Activated naive CD4-positive, alpha-beta T cell treated with Interleukin-2 at 50 U/mL for 16 hours (primary cell): ENCODE results near the gene ORC4.
A peak's percentile ranks its signal among the peaks of the same experiment; 100 is the strongest.

Source experiments
- DNase-seq: peaks from one replicate; pipeline ENCODE4 v3.0.0-alpha.2; 2020

ORC4 gene

DNA sequence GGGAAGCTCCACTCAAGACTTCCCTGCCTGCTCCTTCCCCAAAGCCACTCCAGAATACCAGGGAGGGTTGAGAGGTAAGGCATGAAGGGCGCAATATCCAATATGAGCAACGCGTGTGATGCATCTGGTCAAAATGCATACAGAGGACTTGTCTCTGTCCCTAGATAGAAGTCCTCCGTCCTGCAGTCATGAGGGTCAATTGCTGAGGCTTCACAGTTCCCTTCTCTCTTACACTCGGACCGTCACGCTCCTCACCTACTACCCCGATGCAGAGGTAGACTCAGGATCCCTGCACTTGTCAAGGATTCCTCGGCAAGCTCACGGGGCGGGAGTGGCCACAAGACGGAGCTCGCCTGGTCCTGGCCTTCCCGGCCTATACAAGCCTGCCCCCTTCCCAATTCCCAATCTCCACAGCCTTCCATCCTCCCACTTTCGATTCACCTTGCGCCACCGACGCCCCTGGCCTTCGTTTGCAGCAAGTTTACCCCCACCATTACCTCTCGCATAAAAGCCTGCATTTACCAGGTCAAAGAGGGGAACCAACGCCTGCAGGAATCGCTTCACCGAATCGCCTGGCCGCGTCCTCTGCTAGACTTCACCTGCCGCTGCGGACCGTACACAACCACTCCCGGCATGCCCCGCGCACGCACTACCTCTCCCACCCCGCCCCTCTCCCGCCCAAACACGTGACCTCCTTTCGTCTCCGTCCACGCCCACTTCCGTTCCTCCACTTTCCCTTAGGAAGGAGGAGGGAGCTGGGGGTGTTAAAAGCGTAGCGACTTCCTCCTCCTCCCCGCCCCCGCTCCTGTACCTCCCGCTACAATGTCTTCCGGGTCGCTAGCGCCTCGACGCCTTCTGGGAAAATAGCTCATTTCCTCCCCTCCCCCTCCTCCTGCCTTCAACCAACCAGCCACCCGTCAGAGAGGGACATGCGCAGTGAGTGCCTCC, at the start of gene ORC4:
Gene ORC4 (minus strand): TSS at position 627 of the 948 bp plus-strand sequence. CDS start 44,779 bp downstream, outside the sequence.
- DNase-seq = peak; percentile 96

GRCh38 chr2:148067801-148068200, 47.3 kb upstream of the ORC4 start:
- DNase-seq = no peak

GRCh38 chr2:148065936-148066335, 45.4 kb upstream of the ORC4 start:
- no peak for DNase-seq

DNA sequence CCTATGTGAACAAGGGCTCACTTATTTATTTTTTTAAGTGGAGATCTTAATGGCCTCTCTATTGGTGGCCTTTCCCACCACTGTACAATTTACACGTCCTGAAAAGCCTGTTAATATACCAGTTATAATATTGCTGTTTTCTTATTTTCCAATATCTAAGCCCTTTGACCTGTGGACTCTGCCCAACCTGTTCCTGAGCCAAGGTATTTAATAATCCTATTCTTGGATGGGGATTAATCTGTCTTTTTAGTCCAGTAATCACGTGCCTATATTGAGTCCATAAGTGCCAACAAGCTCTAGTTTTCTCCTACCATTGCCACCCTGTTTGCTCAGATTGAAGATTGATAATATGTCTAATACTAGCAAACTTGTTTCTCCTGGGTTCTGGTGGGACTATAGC, 43.1 kb upstream of the ORC4 start:
- DNase-seq = no peak

- DNase-seq = no peak
Observed at GRCh38 chr2:148058641-148059040, 38.1 kb upstream of the ORC4 start.

DNA sequence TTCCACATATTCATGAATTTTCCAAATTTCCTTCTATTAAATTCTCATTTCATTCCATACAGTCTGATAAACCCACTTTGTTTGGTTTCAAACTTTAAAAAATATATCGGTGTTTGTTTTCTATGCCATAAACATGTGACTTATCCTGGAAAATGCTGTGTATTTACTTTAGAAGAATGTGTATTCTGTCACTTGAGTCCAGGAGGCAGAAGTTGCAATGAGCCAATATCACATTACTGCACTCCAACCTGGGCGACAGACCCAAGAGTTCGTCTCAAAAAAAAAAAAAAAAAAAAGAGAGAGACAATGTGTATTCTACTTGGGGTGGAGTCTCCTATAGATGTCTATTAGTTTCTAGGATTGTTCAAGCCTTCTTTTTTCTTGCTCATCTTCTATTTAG, 32.1 kb upstream of the ORC4 start:
- no peak for DNase-seq

DNA sequence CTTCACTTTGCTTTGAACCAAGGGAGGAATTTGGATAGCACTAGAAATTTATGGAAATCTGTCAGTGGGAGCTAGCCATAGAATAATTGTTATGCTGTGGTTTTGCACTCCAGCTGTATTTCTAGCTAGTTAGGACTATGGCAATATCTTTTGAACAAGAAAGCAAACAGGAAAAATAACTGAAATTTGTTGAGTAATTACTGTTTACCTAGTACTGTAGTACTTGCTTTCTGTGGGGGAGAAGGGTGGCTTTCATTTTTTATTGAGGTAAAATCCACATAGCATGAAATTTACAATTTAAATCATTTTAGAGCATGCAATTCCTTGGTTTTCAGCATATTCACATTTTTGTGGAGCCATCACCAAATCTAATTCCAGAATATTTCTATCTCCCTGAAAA, 28.7 kb upstream of the ORC4 start:
- DNase-seq = no peak

- no peak for DNase-seq
Observed at GRCh38 chr2:148048475-148049221, 28.1 kb upstream of the ORC4 start.

DNA sequence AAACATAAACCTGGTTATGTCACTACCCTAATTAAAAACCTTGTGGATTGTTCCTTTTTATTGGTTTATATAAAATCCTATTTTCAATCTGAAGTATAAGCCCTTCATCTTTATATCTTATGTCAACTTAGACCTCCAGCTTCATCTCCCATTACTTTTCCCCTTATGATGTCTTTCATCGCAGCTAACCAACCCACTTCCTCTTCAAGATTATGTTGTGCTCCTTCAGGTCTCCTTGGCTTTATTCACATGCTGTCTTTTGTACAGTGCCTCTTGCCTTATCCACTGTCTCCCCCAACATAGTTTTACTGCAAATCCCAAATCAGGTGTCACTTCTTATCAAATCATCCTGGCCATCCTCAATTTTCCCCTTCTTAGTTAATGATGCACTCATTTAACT, 26.3 kb upstream of the ORC4 start:
- DNase-seq = no peak

DNA sequence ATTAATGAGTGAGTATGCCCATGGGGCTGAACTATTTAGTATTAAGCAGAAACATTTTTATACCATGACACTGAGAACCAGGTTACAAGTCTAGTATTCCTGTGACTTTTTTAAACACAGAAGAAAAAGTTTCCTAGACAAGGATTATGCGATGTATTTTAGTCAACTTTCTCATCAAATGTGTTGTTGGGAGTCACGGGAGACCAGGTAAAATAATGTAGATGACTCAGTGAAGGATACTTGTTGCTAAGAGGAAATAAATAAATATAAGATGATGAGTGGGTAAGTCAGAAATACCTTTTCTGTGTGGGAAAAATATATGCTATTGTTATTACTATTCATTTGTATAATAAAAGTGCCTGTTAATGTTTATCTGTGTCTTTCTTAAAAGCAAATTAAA, 23.8 kb upstream of the ORC4 start:
- no peak for DNase-seq

DNA sequence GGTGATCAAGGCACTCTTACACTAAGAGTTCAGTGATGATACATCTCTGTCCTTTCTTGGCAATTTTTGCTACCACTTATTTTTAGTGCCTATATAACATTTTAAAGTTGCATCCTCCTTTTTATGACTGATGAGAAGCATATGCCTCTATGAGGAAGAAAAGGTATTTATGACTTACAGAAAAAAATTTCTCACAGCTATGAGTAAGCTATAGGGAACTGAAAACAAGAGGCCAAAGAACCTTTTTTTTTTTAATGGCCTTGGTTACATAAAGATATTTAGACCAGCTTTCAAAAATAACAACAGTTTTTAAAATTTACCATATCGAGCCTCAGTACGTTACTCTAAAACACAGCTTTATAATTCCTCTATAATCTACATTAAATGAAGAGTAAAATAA, 21.7 kb upstream of the ORC4 start:
- no peak for DNase-seq

- DNase-seq = no peak
Observed at GRCh38 chr2:148039783-148040182, 19.2 kb upstream of the ORC4 start.

GRCh38 chr2:148032215-148032614, 11.7 kb upstream of the ORC4 start:
- DNase-seq = no peak

GRCh38 chr2:148031152-148031551, 10.6 kb upstream of the ORC4 start:
- no peak for DNase-seq

DNA sequence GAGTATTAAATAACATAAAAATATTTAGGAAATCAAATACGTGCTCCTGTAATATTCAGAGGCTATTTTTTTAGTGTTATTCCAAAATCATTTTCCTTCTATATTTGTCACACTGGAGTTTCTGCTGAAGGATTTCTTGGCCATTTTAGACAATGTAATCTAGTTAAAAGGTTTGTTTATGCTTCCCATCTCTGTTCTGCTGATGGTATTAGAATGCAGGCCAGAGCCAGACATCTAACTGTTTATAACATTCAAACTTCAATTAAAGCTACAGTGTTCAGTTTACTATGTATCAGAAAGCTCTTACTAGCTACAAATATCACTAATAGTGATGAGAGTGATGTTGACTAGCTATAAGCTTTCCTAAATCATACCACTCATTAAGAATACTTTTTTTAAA, 8.2 kb upstream of the ORC4 start:
- DNase-seq = no peak

DNA sequence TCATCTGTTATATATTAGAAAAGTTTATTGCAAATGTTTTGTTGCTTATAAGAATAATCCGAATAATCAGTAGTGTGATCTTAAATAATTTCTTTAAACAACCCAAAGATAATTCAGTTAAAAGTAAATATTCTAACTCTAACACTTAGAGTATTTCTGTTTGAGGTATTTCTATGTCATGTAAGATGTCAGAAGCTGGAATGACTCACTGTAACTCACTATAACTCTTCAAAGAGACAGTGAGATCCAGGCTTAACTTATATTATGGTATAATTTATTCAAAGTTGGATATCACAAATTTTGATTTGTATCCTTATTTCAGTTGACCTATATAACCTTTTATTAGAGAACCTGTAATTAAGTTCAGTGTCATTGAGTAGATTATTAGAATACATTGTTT, 7.3 kb upstream of the ORC4 start:
- no peak for DNase-seq

GRCh38 chr2:148026573-148026972, 6.0 kb upstream of the ORC4 start:
- DNase-seq = no peak

GRCh38 chr2:148023861-148024260, 3.3 kb upstream of the ORC4 start:
- DNase-seq = no peak

DNA sequence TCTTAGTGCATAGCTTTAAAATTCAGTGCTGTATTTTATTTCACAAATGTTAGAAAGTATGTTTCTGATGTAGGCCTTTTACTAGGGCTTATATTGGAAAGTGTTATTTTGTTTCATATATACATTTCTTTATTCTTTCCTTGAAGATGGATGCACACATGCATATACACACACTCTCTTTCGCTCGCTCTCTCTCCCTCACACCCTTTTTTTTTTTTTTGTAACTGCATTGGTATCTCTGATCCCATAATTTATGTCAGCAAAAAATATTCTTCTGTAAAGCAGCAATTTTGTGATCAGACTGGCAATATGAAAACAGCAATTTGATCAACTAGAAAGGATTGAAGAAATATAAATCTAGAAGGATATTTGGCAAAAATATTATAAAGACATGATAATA, 2.3 kb upstream of the ORC4 start:
- no peak for DNase-seq

DNA sequence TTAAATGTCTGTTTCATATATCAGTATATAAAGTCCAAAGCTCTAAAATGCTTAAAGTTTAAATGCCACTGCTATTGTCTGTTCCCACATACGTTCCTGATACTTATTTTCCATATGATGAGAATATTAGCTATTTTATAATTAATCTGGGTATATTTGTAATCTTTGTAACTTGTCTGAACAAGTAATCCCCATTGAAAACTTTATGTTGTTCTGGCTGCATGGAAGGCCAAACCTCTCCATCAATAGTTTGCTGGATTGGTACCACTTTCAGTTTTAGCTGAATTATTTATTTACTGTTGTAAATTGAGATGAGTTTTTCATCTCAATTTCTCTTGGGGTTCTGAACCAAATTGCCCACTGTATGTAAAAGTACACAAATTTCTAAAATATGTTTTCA, 1.8 kb upstream of the ORC4 start:
- DNase-seq = no peak

DNA sequence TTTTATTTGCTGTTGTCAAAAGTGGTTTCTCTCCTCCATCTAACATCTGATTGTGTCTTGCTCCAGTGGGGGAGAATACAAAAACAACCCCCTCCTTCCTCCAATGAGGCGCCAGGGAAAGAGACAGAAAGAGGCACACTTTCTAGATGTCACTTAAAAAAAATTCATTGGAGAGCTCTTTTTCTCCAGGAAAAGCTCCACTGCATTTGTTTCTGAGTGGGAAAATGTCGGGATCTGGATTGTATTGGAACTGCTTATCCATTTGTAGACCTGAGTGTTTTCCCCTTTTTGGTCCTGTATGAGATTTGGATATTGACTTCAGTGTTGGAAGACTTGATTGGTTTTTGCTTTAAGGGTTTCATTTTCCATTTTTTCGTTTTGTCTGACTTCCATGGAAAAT, 1.3 kb upstream of the ORC4 start:
- DNase-seq = no peak

GRCh38 chr2:148021059-148021861, 723 bp upstream of the ORC4 start, which contains the start of gene MBD5:
Gene MBD5, plus strand, starts transcription at chr2:148021091.
- peak; percentile 64 for DNase-seq

- DNase-seq = no peak
Observed at GRCh38 chr2:148014616-148015015, 5.9 kb downstream of the ORC4 start.
